Testis (tissue), 2 donors: ENCODE measurements around the gene ZEB1.

ENCODE experiments used
- CTCF ChIP-seq, 3 experiments: fragments of 450-650 bp in 2 of 3; fragments of 200-600 bp in 1 of 3; sonication (generic) in 1 of 3; IDR thresholded peaks; one replicate each; pipeline ENCODE4 v1.5.1; 2016 to 2019; ENCODE audit warnings: antibody characterized with exemption in 3 of 3, mild to moderate bottlenecking in 2 of 3, moderate library complexity in 1 of 3
- POLR2A ChIP-seq: fragments of 450-650 bp; IDR thresholded peaks from one replicate; pipeline ENCODE4 v1.6.1; 2017; ENCODE audit warnings: antibody characterized with exemption, mild to moderate bottlenecking, moderate library complexity

- TF ChIP-seq POLR2A (no peak), CTCF (IDR thresholded peaks at IDR 0.05) (no peak)
Measured at GRCh38 chr10:31437959-31438358, 118.9 kb downstream of the ZEB1 start.
